ENCODE results near the gene RBBP8NL.

The RBBP8NL gene

DNA sequence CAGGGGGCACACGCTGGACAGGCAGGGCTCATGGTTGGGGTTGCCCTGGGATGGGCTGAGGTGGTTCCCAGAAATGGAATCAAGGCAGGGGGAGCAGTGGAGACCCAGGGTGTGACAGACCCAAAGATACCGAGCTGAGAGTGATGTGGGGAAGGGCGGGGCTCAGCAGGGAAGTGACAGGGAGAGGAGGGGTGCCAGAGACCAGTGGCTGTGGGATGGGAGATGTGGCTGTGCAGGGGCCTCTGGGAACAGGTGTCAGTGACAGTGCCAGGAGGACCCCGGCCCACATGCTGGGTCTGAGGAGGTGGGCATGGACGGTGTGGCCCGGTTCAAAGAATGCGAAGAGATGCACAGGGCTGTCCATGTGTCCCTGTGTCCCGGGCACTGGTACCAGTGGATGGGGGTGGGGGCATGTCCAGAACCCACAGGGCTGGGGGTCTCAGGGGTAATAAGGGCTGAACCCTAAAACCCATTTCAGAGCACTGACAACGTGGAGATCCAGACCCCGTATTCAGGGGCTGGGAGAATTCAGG is 21.3 kb downstream of the RBBP8NL start:
- DNase-seq, result no peak

DNA sequence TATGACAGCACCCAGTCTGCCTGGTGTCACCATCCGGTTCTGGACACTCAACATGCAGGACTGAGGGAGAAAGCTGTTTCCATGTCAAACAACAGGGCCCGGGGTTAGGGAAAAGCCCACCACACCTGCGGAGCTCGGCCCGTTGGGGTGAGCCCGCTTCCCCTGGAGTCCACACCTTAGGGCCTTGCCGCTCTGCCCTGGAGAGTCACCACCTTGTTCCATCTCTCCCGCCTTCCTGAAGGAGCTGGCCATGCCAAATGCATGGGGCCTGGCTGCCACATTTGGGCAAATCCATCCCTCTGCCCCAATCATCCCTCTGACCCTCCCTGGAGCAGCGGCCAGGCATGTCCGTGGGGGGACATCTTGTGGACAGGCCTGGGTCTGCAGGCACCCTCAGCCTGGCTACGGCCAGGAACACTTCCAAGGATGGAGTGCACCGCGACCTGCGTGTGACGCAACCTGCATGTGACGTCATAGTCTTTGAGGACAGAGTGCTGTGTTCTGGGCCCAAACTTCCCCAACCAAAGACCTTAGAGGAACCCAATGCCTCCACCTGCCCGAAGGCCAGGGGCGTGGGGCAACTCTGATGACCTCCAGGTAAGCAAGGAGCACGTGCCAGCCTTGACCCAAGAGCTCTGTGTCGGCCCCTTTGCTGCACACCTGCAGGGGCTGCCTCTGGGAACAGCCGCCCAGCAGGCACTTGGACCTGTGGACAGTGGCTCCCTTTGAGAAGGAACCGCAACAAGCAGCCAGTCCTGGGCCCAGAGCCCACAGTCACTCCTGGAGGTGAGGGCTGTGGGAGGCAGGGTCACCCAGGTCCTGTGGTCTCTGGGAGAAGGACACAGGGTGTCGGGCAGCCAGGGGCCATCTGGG is 22.0 kb downstream of the RBBP8NL start:
- no peak for DNase-seq

DNA sequence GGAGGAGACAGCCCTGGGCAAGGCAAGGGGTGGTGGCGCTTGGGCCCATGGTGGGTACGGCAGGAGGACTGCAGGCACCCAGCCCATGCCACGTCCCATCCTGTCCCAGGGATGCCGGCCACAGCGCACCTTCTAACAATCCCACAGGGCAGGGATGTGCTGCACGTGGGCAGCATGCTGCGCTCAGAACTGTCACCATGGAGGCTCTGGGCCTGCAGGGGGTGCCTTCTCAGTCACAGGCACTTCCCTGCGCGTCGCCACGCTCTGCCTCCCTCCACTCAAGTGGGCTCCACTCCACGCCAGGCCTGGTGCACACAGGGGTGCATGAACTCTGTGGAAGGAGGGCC is 22.6 kb downstream of the RBBP8NL start:
- no peak for DNase-seq

DNA sequence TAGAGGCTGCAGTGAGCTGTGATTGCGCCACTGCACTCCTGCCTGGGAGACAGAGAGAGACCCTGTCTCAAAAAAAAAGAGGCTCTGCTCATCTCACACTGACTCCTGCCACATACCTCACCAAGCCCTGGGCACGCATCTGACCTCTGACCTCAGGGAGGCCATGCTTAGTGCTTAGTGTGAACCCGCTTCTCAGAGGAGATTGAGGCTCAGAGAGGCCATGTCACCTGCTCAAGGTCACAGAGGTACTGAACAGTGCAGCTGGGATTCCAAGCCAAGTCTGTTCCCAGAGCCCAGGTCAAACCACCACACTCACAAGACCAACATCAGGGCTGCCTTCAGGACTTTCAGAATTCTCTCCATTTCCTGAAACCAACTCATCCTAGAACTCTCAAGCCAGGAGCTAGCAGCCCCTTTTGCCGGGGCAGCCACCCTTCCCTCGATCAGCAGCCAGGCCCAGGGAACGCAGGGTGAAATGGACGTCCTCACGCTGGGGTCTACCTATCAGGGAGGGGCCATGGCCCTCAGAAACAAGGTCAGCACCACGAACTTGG is 23.1 kb downstream of the RBBP8NL start:
- no peak for DNase-seq

DNA sequence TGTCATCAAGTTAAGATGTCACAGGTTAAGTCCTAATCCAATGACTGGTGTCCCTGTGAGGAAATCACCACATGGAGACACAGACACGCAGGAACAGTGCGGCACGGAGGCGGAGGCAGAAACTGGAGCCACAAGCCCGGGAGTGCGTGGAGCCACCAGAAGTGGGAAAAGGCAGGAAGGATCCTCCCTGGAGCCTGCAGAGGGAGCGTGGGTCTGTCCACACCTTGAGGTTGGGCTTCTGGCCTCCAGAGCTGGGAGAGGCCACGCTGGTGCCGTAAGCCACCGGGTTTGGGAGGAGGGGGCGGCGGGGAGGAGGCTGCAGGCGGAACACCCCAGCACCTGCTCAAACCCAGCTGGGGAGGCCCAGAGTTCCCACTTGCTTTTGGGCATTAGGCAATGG is 24.0 kb downstream of the RBBP8NL start:
- DNase-seq, result no peak

DNA sequence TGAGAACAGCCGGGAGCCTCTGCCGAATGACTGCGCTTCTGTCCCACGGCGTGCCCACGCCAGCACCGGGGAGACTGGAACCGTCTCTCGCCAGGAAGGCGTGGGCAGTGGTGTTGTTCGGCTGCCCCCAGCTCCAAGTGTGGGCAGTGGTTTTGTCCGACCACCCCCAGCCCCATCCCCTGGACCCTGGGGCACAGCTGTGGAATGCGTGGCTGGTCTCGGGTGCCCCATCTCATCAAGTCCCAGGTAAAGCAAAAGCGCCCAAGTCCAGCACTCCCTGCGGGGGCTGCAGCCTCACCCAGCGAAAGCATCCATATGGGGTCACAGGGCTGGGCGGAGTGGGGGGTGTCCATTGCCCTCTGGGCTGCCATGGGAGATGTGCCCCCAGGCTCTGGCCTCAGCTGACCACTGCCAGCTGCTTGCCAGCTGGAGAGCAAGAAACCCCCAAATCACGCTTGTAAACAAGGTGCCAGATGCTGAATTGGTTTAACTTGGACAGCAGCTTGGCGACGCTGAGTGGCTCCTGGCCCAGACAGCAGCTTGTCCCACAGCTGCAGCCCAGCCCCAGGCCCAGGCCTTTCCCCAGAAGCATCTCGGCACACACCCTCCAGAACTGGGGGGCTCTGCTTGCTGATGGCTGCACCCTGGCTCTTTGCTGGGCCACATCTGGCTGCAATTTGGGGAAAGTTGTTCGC is 24.7 kb downstream of the RBBP8NL start:
- DNase-seq, result no peak

DNA sequence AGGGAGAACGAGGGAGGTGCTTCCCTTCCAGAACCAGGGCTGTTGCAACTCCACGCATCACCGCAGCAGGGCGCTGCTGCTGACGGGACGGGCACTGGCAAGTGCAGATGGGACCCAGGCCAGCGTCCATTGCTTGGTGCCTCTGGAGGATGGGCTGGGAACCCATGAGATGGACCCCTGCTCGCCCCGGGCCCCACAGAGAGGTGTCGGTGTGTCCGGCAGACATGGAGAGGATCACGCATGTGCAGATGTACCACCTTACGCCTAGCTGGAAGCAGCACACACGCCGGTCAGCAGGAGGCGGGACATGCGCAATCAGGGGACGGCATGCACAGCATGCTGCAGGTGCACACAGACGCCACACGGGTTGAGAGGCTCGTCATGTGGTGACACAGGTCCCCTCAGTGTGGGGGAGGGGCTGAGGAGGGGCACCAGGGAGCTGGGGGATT is 26.0 kb downstream of the RBBP8NL start:
- DNase-seq, result no peak

DNA sequence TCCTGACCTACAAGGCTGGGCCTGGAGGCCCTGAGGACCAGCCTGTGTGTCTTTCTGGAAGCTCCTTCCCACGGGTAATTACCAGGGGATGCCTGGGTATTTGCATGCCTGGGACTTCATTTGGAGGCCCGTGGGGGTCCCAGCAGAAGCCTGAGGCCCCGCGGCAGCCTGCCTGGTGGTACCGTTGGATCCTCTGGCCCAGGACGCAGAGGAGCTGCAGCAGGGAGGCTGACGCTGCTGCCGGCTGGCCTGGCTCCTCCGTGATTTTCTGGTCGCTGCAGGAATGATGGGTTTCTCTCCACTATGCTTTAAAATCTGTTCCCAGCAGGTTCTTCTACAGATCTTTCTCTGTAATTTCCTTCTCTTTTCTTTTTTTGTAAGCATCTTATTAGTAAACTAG is 26.8 kb downstream of the RBBP8NL start:
- no peak for DNase-seq

DNA sequence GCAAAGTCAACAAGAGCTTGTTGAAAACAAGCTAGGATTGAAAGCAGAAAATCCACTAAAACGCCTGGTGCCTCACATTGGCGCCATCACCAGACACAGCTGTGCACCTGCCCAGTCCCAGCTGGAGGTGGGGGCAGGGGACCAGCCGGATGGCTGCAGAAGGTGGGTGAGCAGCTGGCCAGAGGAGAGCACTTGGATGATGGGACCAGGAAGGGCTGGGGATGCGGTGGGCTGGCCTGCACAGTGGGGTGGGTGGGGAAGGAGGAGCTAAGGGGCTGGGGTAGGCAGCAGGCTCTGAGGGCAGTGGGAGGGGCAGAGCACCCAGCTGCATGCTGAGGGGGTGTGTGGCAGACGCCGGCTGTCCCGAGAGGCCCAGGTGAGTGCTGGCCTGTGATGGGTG is 27.3 kb downstream of the RBBP8NL start:
- no peak for DNase-seq

DNA sequence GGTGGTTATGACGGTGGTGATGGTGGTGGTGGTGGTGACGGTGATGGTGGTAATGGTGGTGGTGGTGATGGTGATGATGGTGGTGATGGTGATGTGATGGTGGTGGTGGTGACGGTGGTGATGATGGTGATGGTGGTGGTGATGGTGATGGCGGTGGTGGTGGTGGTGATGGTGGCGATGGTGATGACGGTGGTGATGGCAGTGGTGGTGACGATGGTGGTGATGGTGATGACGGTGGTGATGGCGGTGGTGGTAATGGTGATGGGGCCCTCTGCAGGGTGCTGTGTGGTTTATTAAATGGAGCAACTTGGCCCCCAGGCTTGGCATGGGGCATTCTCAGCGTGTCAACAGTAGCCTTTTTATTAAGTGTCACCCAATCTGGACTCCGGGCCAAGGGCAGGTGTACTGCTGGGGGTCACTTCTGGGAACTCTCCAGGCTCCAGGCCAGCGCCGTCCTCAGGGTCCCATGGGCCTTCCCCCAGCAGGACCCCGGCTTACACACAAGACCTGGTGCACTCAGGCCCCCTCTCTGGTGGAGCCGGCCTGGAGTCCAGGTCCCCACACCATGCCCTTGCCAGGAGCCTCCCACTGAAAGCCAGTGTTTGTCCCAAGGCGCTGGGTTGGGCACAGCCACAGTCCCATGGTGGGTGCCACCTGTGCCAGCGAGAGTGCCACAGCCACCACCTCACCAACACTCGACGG is 29.1 kb downstream of the RBBP8NL start:
- no peak for DNase-seq

DNA sequence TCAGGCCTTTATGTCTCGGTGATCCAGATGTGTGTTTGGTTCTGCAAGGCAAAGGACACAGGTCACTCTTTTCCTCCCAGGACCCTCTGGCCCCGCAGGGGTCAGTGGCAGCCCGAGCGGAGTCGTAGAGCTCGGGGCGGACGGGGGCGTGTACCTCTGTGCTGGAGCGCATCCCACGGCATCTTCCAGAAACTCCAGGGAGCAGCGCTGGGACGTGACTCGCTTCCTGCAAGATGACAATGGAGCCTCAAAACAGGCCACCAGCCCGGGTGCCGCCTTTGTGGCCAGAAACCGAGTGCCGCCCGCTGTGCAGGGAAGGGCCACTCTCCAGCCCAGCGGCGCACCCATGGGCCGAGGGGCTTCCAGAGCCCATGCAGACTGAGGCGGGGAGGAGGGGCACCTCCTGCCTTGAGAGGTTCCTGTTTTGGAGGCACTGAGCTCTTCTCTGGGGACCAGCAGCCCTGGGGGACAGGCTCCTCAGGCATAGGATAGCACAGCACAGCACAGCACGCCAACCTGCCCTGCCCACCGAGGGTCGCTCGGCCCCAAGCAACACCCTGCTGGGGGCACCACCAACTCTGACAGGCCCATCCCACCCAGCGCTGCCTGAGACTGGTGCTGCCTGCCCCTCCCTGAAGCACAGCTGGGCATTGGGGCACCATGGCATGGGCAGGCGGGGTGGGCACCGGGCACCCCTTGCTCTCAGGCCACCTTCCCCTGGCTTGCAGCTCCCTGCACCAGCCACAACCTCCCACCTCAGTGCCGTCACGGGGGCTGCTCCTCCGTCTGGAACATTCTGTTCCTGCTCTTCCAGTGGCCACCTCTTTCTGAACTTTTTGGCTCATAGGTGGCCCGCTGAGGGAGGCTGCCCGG is 30.7 kb downstream of the RBBP8NL start:
- DNase-seq, result no peak

DNA sequence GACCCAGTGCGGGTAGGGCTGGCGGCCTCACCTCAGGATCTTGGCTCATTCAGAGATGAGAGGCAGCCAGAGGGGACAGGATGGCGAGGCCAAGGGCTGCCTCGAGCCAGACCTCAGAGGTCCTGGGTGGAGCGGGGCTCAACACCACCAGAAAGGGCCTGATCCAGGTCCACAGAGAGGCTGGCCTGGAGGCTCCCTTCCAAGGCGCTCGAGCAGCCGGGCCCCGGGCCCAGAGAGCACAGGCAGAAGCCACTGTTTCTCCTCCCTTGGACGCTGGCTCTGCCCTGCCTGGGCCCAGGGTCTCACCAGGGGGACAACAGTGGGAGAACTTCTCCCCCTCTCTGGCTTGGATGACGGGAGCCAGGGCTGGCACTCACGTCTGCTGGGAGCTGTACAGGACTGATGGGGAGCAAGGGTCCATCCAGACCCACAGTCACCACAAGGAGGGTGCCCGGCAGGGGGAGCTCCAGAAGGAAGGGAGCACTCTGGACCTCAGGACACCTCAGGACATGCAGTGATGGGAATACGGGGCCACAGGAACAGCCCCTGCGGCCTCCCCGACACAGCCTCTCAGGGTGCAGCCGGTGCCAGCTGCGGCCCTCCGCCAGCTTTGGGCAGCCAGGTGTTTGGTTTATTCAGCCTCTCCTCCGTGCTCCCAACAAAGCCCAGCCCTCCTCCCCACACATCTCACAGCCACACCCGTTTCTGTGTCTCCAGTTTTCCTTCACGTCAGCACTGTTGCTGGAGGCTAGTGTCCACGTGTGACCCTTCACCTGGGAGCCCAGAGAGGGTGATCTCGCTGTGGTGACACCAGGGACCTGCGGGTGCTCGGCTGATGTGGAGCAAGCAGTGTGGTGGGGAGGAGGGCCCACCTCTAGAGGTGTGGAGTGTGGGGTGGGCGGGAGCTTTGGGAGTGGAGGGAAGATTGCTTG is 31.8 kb downstream of the RBBP8NL start:
- DNase-seq, result no peak

DNA sequence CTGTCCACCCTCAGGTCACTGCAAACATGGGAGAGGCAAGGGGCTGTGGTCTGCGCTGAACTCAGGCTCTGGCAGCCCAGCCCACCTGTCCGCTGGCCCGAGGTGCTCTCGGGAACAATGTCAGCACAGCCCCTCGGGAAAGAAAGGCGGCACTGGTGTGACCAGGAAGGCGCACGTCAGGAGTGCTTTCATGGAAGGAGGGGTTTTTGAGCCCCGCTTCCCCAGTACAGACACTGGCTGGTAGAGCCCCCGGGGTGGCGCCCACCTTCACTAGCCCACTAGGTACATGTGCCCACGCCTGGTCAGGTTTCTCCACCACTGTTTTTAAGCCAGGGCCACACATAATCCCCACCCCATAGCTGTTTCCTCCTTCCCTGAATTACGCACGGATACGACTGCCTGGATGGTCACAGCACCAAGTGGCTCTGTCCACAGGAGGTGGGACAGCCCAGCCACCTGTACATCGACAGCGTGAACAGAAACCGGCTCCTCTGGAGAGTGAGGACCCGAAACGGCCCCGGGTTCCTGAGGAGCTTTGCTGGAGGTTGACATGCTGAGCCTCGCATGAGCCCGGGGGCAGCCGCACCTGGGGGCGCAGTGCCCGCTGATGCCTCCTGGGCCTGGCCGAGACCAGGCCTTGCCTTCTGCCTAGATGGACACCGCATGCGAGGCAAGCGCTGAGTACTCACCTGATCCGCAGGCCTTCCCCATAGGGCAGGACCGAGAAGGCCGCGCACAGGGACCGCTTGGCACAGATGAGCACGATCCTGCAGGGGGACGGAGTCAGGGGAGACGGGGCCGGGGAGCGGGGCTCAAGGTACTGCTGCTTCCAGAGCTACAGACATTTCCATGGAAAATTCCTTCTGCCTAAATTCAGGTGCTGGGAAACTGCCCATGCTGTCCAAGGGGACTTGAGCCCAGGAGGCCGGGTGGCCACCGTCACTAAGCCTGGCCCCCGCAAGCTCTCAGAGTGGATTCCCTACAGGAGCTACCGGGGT is 32.8 kb downstream of the RBBP8NL start:
- no peak for DNase-seq

DNA sequence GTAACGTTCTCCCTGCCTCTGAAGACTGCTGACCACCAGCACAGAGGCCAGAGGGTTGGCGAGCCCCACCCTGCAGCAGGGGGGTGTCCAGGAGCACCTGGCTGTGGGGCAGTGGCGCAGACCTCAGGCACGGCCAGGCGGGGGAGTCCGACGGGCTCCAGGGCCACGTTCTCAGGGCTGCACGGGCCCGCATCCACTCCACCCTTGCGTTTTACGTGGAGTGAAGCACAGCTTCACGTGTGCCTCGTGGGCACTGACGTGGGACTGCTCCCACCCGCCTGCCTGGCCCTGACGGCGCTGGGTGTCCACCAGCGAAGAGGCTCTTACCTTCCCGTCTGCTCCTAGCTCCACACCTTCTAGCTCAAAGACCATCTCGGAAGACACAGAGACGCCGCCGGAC is 33.5 kb downstream of the RBBP8NL start:
- no peak for DNase-seq

DNA sequence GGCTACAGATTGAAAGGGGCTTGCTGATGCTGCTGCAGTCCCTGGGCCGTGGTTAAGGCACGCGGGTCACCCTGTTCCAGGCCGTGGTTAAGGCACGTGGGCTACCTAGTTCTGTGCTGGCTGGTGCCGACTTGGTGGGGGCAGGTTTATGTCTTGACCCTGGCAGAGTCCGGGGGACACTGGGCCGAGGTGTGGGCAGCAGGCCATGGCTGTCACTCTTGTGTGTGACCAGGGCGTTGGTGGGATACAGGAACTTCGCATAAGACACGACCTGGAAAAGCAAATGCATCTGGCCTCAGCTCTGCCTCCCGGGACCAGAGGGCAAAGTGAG is 34.0 kb downstream of the RBBP8NL start:
- DNase-seq, result no peak

DNA sequence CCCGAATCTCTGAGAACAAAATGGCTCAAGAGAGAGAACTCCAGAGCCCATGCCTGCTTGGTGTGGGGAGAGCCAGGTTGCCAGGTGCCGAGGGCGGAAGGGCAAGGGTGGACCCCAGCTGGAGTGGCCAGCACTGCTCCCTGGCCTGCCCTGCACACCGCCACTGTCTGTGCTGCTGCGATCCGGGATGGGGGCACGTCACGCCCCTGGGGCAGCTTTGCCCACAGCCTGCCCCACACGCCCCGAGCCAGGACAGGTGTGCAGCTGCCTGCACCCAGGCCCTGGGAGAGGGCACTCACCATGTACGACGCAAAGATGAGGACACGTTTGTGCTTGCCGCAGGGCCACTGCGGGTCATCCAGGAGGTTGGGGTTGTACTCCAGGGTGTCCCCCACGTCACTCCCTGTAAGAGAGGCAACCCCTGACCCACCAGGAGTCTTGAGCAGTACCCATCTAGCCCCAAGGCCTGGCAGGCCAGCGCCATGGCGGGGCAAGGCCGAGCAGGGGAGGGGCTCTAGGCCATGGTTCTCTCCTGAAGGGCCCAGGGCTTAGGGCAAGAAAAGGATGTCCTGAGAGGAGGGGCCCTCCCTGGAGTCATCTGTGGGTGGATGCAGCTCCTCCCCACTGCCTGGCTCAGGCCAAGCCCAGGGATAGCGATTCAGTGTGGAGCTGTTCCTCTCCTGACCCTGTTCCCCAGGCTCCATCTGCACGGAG is 34.6 kb downstream of the RBBP8NL start:
- DNase-seq, result no peak

DNA sequence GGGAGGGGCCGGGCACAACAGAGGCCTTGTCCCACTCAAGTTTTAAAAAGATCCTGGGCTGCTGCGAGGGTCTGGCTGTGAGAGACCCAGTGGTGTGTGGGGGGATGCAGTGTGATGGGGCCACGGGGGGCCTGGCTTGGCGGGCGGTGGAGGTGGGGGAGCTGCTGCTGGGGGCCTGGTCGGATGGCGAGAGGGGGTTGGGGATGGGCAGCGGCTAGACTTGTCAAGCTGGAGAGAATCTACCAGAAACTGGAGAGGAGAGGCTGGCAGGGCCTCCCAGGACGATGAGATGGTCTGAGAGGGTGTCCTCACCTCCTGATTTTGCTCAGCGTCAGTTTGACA is 35.3 kb downstream of the RBBP8NL start:
- no peak for DNase-seq

DNA sequence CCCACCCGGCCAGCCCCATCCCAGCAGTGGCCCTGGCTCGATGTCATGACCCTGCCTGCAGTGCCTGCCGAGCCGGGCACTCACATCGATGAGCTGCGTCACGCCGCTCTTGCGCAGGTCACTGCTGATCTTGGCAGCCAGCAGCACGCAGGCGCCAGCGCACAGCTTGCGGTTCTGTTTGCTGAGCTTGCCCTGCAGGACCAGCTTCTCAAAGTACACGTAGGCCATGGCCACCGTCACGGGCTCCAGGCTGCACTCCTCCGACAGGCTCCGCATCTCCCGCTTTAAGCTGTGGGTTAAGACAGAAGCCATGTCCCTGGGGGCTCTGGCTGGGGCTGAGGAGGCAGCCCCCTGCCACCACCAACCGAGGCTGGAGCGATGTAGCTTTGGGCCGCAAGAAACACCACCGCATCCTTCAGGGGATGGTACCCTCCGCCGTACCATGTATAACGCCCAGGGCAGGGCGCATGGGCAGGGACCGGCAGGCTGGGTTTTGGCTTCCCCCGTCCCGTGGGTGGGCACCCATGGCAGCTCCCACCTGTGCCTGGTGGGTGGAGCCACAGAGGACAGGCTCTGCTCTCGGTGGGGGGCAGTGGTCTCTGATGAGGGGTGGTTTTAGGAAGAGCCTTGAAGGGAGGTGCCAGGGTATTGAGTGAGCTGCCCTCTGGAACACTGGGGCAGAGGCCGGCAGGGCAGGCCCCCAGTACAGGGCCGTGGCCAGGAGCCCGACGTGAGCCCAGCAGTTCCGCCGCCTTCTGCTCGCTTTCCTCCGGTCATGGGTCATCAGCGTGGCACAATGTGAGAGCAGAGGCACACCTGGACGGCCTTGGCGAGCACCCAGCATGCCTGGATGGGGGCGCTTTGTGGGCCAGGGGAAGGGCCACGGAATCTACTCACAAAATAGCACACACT is 35.9 kb downstream of the RBBP8NL start:
- no peak for DNase-seq

Data from CD4-positive, alpha-beta T cell treated with Interleukin-17A for 4 hours (primary cell).